HepG2 (cell line): Measurements from ENCODE around the gene SGO1. TPM values are rescaled to one million over a fixed set of nuclear protein-coding genes. Genes with fewer than 3 reads are reported as not detected.

ENCODE experiments used
- AGO2 ChIP-seq: fragments of 200-400 bp; formaldehyde crosslinking; optimal IDR thresholded peaks from 2 replicates; pipeline ENCODE3; 2017; ENCODE audit warnings: mild to moderate bottlenecking, low read depth, low read length, moderate library complexity
- ARID4A ChIP-seq: sonication (generic); formaldehyde crosslinking; IDR thresholded peaks from 2 replicates; pipeline ENCODE4 v1.5.0; 2020; ENCODE audit warnings: mild to moderate bottlenecking, missing genetic modification reagents, borderline replicate concordance
- CBX1 ChIP-seq: IDR thresholded peaks from one replicate; pipeline ENCODE4 v1.6.1; 2016; ENCODE audit warnings: antibody characterized with exemption, low read depth
- CEBPB ChIP-seq: IDR thresholded peaks from 2 replicates; pipeline ENCODE4 v1.6.1; 2011; ENCODE audit warnings: low read depth, low read length, improper control_type of control experiment, borderline replicate concordance
- EHMT2 ChIP-seq: fragments of 200-600 bp; sonication (generic); IDR thresholded peaks from 2 replicates; pipeline ENCODE4 v1.7.0; 2017; ENCODE audit warnings: antibody characterized with exemption, low read depth, low read length, borderline replicate concordance
- ERF ChIP-seq: IDR thresholded peaks from 2 replicates; pipeline ENCODE4 v1.6.1; 2018; ENCODE audit warnings: missing biosample characterization, missing genetic modification reagents
- GTF3A ChIP-seq: sonication (generic); formaldehyde crosslinking; conservative IDR thresholded peaks from 2 replicates; pipeline ENCODE4 v1.4.0; 2020; ENCODE audit warnings: mild to moderate bottlenecking, missing genetic modification reagents
- HINFP ChIP-seq: sonication (generic); formaldehyde crosslinking; IDR thresholded peaks from 2 replicates; pipeline ENCODE4 v1.4.0; 2020; ENCODE audit warnings: low read depth, mild to moderate bottlenecking, missing genetic modification reagents
- IRX3 ChIP-seq: sonication (generic); formaldehyde crosslinking; IDR thresholded peaks from 2 replicates; pipeline ENCODE4 v1.8.1; 2023; ENCODE audit warnings: mild to moderate bottlenecking, low read depth, missing genetic modification reagents, borderline replicate concordance
- KMT2A ChIP-seq: sonication (generic); formaldehyde crosslinking; IDR thresholded peaks from 2 replicates; pipeline ENCODE4 v1.4.0; 2020; ENCODE audit warnings: missing genetic modification reagents
- KMT2B ChIP-seq: IDR thresholded peaks from 2 replicates; pipeline ENCODE4 v1.6.1; 2016; ENCODE audit warnings: missing genetic modification reagents, missing compliant biosample characterization
- NFRKB ChIP-seq: fragments of 450-650 bp; IDR thresholded peaks from 2 replicates; pipeline ENCODE4 v1.6.1; 2017
- PATZ1 ChIP-seq: sonication (generic); formaldehyde crosslinking; IDR thresholded peaks from 2 replicates; pipeline ENCODE4 v1.4.0; 2020; ENCODE audit warnings: missing genetic modification reagents
- POGZ ChIP-seq: sonication (generic); formaldehyde crosslinking; IDR thresholded peaks from 2 replicates; pipeline ENCODE4 v1.4.0; 2020; ENCODE audit warnings: mild to moderate bottlenecking, missing genetic modification reagents
- TBX2 ChIP-seq: sonication (generic); formaldehyde crosslinking; IDR thresholded peaks from 2 replicates; pipeline ENCODE4 v1.5.0; 2020; ENCODE audit warnings: missing genetic modification reagents, mild to moderate bottlenecking, borderline replicate concordance
- YEATS2 ChIP-seq: sonication (generic); formaldehyde crosslinking; IDR thresholded peaks from 2 replicates; pipeline ENCODE4 v1.4.0; 2020; ENCODE audit warnings: missing genetic modification reagents, borderline replicate concordance
- ZMYM3 ChIP-seq: sonication (generic); formaldehyde crosslinking; IDR thresholded peaks from 2 replicates; pipeline ENCODE4 v1.5.1; 2020; ENCODE audit warnings: mild to moderate bottlenecking, missing genetic modification reagents
- ZNF431 ChIP-seq: sonication (generic); formaldehyde crosslinking; IDR thresholded peaks from 2 replicates; pipeline ENCODE4 v1.9.0; 2022; ENCODE audit warnings: missing genetic modification reagents, low read depth, mild to moderate bottlenecking, borderline replicate concordance
- ZNF558 ChIP-seq: sonication (generic); formaldehyde crosslinking; IDR thresholded peaks from 2 replicates; pipeline ENCODE4 v1.9.0; 2022; ENCODE audit warnings: mild to moderate bottlenecking, missing genetic modification reagents, borderline replicate concordance
- polyA plus RNA-seq, 8 experiments: library from polyadenylated mRNA; depleted of rRNA in 3 of 8; stranded (reverse) in 7 of 8; unstranded in 1 of 8; fragments of >200 nt; fragmentation: Illumina TruSeq in 4 of 8; extraction: Trizol in 4 of 8; gene quantifications; 2 replicates each; pipeline versions ENCODE4 v1.2.1 to v1.2.3, GENCODE V29; 2011 to 2016; ENCODE audit warnings: low read depth in 4 of 8, missing spikeins in 1 of 8, mixed read lengths in 1 of 8; ENCODE audit not compliant: insufficient read depth in 1 of 8
- total RNA-seq, 5 experiments: library from RNA; depleted of rRNA; stranded (reverse); fragments of >200 nt; fragmentation: Illumina TruSeq; extraction: Trizol; gene quantifications; 2 replicates each; pipeline ENCODE4 v1.2.3, GENCODE V29; 2016; ENCODE audit warnings: low read depth in 1 of 5

SGO1 gene
- total and polyA plus RNA-seq, 2 of the 13 experiments (the other 11 are each of a cell fraction or from before 2014, with no cell fraction given), result 2.1 to 16.1 TPM

- TF ChIP-seq ARID4A (CRISPR knock-in tag) (peak; percentile 100), AGO2 (no peak), KMT2B (peak; percentile 89), PATZ1 (0 out of 2 replicates have a peak, but pooled peaks have one; percentile 18), ZMYM3 (CRISPR knock-in tag) (no peak), IRX3 (CRISPR knock-in tag) (peak; percentile 88), ZNF558 (no peak; the same call in 1 of the 2 replicates), NFRKB (no peak), POGZ (CRISPR knock-in tag) (peak; percentile 98), CEBPB (no peak), ZNF431 (CRISPR knock-in tag) (no peak; the same call in 1 of the 2 replicates), TBX2 (CRISPR knock-in tag) (no peak; the same call in 1 of the 2 replicates), YEATS2 (CRISPR knock-in tag) (peak; percentile 97), EHMT2 (no peak), HINFP (CRISPR knock-in tag) (0 out of 2 replicates have a peak, but pooled peaks have one; percentile 33), ERF (CRISPR knock-in tag) (peak; percentile 72; the same call in 1 of the 2 replicates), CBX1 (peak; percentile 56), GTF3A (CRISPR knock-in tag) (no peak), KMT2A (peak; percentile 98)
Observed at GRCh38 chr3:20185679-20186599, at the start of gene SGO1 (continued).
